Adipose tissue (tissue), 3 donors: ENCODE data around the gene GNAS. TPM values are rescaled to one million over a fixed set of nuclear protein-coding genes. Genes with fewer than 3 reads are reported as not detected.
"Not testable (repeated sequence)": the region's sequence is repeated elsewhere in the genome, so short reads cannot be mapped to it uniquely, and the experiment has no call there.

Experiments used
- H3K27ac ChIP-seq: one replicate; pipeline ENCODE4 v1.5.1; 2013; ENCODE audit warnings: low read depth, low read length
- WGBS, 3 donors: extraction: QIAGEN DNeasy Blood & Tissue Kit; methylation state at CpG; one replicate each; pipeline ENCODE4 v1.1.7; 2013; 5-methylcytosine and 5-hydroxymethylcytosine counted together
- polyA plus RNA-seq, 3 donors: library from polyadenylated mRNA; stranded (reverse); fragments of 200-250 nt; gene quantifications; one replicate each; pipeline ENCODE4 v1.2.3, GENCODE V29; 2013
- donor health status: healthy with polysubstance abuse.
- donor health status: Bipolar disorder and iron deficiency.
- donor health status: healthy.

GNAS gene
- polyA plus RNA-seq, 3 donors, result 496 to 977 (median 949) TPM

GRCh38 chr20:58824843-58825242 is 27.7 kb upstream of the GNAS start:
- WGBS, 3 donors, result 86 to 91% (median 86%) methylated on average over 8 of the region's 8 CpGs

DNA sequence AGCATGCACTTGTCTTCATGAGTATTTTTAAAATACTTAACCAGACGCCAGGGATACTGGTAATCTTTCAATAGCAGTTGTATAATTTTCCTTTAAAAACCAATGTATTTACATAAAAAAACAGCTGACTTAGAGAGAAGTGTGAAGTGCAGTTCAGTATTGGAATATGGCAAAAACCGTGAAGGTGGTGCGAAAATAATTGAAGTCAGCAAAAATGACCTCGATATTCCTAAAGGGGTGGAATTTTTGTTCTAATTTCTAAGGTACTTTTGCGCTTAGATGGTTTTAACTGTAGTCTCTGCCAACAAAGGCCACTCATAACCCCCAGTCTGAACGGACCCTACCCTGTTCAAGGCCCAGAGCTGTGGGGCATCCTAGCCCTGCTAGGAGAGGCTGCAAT is 27.1 kb upstream of the GNAS start:
- H3K27ac ChIP-seq, result no peak overlapping the region
- WGBS, 3 donors, result 88 to 90% (median 89%) methylated on average over 6 of the region's 6 CpGs

More at GRCh38 chr20:58824843-58825242, 27.7 kb upstream of the GNAS start:
- no peak overlapping the region for H3K27ac ChIP-seq

DNA sequence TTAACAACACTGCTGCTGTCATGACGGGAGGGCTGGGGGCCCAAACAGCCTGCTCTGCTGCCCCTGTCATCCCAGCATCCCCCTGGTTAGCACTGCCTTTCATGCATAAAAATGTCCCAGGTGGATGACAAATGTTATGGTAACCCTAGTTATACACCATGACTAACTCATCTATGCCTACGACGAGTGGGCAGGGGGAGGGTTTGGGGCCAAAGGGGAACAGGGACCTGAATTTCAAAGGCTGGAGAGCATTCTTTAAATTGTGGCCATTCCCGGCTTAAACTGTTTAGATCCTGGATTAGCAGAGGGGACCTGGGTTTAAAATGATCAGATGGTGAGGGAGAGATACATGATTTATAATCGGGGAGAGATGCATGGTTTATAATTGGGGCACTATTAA is 26.2 kb upstream of the GNAS start:
- WGBS, 3 donors, result 79 to 84% (median 84%) methylated on average over 5 of the region's 5 CpGs
- no peak overlapping the region for H3K27ac ChIP-seq

- no peak overlapping the region for H3K27ac ChIP-seq
- 92 to 96% (median 93%) methylated on average over 2 of the region's 2 CpGs for WGBS, 3 donors
These were observed 24.4 kb upstream of the GNAS start for GRCh38 chr20:58828136-58828535.

DNA sequence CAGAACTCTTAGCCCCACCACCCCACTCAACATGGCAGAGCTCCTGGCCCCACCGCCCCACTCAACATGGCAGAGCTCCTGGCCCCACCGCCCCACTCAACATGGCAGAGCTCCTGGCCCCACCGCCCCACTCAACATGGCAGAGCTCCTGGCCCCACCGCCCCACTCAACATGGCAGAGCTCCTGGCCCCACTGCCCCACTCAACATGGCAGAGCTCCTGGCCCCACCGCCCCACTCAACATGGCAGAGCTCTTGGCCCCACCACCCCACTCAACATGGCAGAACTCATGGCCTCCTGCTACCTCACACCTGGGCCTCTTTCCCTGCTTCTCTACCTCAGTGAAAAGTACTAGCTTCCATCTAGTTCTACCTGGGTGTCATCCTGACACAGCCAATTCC is 23.7 kb upstream of the GNAS start:
- not testable (repeated sequence) for H3K27ac ChIP-seq
- 95 to 100% (median 98%) methylated on average over 2 to 5 of the region's 5 CpGs for WGBS, 3 donors

DNA sequence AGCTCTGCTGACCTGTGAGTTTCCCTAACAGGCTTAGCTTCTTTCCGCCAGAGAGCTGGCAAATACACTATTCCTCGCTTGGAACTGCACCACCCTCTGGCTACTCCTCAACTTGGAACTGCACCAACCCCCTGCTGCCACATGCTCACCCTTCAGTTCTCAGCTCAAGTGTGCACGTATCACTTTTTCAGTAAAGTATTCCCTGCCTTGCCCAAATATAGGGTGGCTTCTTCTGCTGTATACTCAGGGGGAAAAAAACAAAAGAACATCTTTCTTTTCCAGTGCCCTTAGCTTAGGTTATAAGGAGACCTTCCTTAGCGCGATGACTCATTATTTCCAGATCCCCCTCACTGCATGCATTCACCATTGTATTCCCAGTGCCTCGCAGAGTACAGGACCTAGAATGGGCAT is 23.0 kb upstream of the GNAS start:
- H3K27ac ChIP-seq, result no peak overlapping the region
- 70 to 81% (median 77%) methylated on average over 6 of the region's 6 CpGs for WGBS, 3 donors

DNA sequence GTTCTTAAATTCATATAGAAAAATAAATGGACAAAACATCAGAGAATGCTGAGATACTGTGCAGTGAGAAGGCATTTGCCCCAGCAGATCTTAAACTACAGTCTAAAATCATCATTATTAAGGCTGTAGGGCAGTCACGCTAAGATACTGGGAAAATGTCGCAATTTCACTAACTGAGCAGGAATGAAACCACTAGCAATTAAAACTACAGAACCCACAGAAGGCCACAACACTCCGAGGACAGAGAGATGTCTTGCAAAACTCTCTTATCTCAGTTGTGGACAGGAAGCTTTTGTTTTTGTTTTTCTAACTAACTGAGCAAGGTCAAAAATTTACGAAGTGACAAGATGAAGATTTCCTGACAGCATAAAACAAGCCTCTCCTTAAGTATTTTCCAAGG is 20.1 kb upstream of the GNAS start:
- WGBS, 3 donors, result 51 to 77% (median 60%) methylated on average over 4 of the region's 4 CpGs
- H3K27ac ChIP-seq, result no peak overlapping the region

GRCh38 chr20:58833921-58834320 is 18.6 kb upstream of the GNAS start:
- H3K27ac ChIP-seq, result no peak overlapping the region
- WGBS, 3 donors, result 86 to 89% (median 89%) methylated on average over 10 of the region's 10 CpGs

DNA sequence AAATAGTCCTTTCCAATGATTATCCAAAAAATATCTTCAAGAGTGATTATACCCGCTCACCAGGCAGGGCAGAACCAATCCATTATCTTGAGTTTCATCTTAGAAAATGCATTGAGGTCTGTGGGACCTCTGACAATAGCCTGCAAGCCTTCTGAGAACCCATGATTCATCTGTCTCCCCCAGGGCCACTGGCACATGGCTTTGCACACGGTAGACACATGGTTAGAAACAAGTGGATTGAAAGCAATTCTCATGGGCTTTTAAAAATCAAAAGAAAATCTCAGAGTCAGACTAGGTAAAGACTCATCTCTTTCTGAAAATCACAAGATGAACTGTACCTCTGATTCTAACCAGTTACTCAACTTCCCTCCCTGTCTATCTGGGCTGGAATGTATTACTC is 17.3 kb upstream of the GNAS start:
- 71 to 80% (median 75%) methylated on average over 2 of the region's 2 CpGs for WGBS, 3 donors
- H3K27ac ChIP-seq, result no peak overlapping the region

DNA sequence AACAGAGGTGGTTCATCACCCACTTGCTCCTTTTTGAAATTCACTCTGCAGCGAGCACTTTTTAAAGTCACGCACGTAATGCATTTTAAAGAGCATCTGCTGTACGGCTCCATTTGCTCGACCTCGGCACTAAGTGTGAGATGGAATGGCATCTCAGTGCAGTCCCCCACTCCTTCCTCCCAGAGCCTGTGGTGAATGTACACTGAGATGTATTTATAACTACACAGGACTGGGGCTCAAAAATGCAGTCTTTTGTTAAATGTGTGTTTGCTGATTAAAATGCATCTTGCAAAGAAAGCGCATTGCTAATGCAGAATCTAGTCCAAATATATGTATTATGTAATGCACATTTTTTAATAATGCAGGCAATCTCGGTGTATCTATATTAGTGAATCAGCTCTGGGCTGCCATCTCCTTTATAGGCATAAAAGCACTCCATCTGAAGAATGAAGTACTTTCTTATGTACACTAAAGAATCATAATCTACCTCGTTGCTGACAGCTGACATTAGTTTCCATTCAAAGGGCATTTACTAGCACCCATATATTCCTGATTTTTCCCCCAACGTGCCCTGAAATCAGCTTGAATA is 15.8 kb upstream of the GNAS start:
- WGBS, 3 donors, result 81 to 89% (median 83%) methylated on average over 10 of the region's 10 CpGs

GRCh38 chr20:58837717-58838116 is 14.8 kb upstream of the GNAS start:
- H3K27ac ChIP-seq, result no peak overlapping the region
- 77 to 88% (median 85%) methylated on average over 1 of the region's 1 CpG for WGBS, 3 donors

More for the DNA sequence above, 15.8 kb upstream of the GNAS start:
- no peak overlapping the region for H3K27ac ChIP-seq

DNA sequence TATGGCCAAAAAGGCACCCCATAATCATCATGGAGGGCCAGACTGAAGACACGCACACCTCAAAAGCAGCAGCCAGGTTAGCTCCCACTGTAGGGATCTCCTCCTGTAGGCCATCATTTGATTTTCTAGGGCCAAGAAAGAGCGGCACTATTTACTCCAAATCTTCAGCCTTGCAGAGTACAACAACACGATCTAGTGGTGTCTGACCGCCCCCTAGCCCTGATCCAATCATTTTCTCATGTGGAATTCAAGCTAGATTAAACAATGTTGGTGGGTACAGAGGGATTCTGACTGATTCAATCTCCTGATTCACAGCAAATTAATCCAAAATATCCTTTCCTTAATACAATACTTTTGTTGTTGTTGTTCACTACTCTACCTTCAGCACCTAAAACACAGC is 14.3 kb upstream of the GNAS start:
- H3K27ac ChIP-seq, result no peak overlapping the region
- WGBS, 3 donors, result 69 to 71% (median 70%) methylated on average over 4 of the region's 4 CpGs

DNA sequence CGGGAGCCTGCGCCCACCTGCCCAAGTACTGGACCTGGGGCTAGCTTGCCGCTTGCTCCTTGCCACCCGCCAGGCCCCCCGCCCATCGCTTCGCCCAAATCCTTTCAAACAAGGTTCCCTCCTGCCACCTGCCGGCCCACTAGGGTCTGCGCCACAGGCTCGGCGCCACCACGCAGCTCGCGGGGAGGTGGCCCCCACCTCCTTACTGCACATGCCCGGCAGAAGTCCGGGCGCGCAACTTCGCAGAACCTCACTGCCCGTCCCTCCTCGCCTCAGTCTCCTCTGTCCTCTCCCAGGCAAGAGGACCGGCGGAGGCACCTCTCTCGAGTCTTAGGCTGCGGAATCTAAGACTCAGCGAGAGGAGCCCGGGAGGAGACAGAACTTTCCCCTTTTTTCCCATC is 13.0 kb upstream of the GNAS start:
- no peak overlapping the region for H3K27ac ChIP-seq
- WGBS, 3 donors, result 46 to 54% (median 52%) methylated on average over 27 of the region's 27 CpGs

GRCh38 chr20:58839991-58840747 is 12.3 kb upstream of the GNAS start:
- 45 to 48% (median 48%) methylated on average over 67 of the region's 67 CpGs for WGBS, 3 donors
- H3K27ac ChIP-seq, result no peak overlapping the region

DNA sequence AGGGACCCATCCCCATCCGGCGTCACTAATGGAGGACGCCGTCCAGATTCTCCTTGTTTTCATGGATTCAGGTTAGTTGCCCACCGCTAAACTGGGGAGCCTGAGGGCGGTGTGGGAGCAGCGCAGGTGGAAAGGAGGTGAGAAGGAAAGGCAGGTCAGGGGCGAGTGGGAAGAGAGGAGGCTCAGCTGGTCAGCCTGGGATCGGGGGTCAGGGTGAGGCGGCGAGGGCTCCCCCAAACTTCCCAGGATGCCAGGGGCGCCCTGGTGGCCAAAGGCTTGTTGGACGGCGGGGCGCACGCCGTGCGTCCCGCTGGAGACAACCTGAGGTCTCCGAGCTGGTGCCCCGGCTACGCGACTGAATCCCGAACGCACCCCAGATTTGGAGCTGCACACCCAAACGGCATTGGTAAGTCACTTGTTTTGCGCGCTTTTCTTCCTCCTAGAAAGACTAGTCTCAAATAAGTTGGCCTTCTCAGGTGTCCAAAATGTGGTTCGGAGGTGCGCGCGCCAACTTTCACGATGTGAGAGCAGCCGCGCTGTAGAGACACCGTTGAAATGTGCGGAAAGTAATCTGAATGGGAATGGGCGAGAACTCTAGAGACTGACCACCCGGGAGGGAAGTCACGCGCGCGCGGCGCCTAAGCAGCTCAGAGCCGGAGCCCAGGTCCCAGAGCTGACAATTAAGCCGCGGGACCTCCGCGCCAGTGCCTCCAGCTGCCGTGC is 11.5 kb upstream of the GNAS start:
- H3K27ac ChIP-seq, result no peak overlapping the region
- WGBS, 3 donors, result 49 to 56% (median 55%) methylated on average over 50 to 51 of the region's 51 CpGs

GRCh38 chr20:58841539-58842264 is 10.8 kb upstream of the GNAS start:
- no peak overlapping the region for H3K27ac ChIP-seq
- WGBS, 3 donors, result 55 to 61% (median 56%) methylated on average over 58 of the region's 58 CpGs

- no peak overlapping the region for H3K27ac ChIP-seq
- WGBS, 3 donors, result 48 to 51% (median 51%) methylated on average over 20 of the region's 20 CpGs
These were observed 10.2 kb upstream of the GNAS start for GRCh38 chr20:58842276-58842675.

DNA sequence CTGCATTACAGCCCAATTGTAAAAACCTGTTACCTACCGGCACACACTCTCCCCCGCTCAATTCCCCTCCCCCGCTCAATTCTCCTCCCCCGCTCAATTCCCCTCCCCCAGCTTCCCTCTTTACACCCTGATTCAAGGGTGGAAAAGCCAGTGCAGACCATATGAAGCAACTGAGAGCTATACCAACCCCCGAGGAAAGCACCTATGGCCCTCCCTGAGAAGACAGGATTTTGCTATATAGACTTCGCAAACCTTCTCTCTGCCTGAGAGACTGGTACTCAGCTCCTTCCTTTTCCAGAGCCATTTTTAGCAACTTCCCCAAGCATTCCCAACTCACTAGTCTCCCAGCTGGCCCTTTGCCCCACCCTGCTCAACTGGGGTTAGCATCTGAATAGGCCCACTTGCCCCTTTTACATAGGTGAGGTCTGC is 9.4 kb upstream of the GNAS start:
- no peak overlapping the region for H3K27ac ChIP-seq
- 51 to 56% (median 51%) methylated on average over 6 of the region's 6 CpGs for WGBS, 3 donors

- WGBS, 3 donors, result 65 to 79% (median 78%) methylated on average over 3 of the region's 3 CpGs
- H3K27ac ChIP-seq, result no peak overlapping the region
These were observed 6.8 kb upstream of the GNAS start for GRCh38 chr20:58845706-58846105.
